HG03175 (cell line): ENCODE measurements around the gene KLHL1.

ENCODE experiments used
- ATAC-seq: cut with Tn5 transposase; IDR thresholded peaks from one replicate; pipeline ENCODE4 v1.9.1; 2021; ENCODE audit warnings: mild to moderate bottlenecking, moderate library complexity; ENCODE audit not compliant: unreplicated experiment

KLHL1 gene

GRCh38 chr13:69879936-69880335 is 228.3 kb downstream of the KLHL1 start:
- ATAC-seq, result no peak

- ATAC-seq, result no peak
Measured at GRCh38 chr13:69872321-69873047, 235.8 kb downstream of the KLHL1 start.

DNA sequence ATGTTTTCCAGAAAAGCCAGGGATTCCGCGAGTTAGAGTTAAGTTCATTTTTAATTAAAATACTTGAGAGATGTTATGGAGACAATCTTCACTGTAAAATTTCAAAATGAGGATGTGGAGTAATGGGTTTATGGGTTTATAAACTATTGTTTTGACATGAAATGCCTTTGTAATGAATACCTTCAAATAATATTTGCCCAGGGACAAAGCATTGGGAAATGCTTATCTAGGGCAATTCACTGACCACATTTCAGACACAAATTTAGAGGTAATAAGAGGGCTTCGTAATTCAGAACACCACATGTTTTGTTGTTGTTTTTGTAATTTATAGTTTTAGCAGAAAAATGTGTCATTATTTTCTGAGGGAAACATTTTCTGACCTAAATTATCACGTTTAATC is 241.7 kb downstream of the KLHL1 start:
- ATAC-seq, result no peak

DNA sequence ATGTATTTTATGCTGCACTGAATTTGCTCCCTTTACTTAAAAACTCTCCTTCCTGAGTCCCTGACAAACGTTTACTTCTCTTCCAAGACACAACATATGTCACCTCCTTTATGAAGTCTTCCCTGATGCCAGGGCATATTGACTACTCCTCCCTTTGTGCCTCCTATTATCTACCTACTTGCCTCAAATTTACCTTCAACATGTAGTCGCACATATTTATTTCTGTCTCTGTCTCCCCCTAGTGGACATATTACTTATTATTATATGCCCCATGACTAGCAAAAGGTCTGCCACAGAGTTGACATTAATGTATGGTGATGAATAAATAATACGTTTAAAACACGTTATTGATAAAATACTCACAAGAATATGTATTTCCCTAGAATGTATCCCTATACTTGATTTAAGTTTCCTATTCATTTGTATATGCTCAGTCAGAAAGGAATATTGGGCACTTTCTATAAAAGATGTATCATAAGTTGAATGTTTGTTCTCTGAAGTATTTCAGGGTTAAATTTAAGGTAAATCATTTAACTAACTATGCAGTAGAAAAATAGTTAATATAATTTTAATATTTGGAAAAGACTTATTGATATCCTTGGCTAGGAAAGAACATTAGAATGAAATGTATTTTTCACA is 250.9 kb downstream of the KLHL1 start:
- ATAC-seq, result peak; percentile 84

GRCh38 chr13:69856331-69856730 is 251.9 kb downstream of the KLHL1 start:
- no peak for ATAC-seq

GRCh38 chr13:69828527-69828926 is 279.7 kb downstream of the KLHL1 start:
- ATAC-seq, result no peak

GRCh38 chr13:69820180-69820579 is 288.1 kb downstream of the KLHL1 start:
- ATAC-seq, result no peak

- no peak for ATAC-seq
Measured at GRCh38 chr13:69817333-69817869, 290.9 kb downstream of the KLHL1 start.

- no peak for ATAC-seq
Measured at GRCh38 chr13:69809152-69809551, 299.1 kb downstream of the KLHL1 start.

DNA sequence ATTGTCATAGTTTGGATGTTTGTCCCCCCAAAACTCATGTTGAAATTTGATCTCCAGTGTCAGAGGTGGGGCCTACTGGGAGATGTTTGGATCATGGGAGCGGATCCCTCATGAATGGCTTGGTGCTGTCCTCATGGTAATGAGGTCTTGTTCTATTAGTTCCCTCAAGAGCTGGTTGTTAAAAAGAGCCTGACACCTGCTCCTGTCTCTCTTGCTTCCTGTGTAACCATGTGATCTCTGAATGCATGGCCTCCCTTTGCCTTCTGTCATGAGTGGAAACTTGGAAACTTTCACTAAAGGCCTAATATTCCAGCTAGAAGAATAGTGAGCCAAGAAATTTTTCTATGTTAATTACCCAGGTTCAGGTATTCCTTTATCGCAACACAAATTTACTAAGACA is 312.0 kb downstream of the KLHL1 start:
- no peak for ATAC-seq

DNA sequence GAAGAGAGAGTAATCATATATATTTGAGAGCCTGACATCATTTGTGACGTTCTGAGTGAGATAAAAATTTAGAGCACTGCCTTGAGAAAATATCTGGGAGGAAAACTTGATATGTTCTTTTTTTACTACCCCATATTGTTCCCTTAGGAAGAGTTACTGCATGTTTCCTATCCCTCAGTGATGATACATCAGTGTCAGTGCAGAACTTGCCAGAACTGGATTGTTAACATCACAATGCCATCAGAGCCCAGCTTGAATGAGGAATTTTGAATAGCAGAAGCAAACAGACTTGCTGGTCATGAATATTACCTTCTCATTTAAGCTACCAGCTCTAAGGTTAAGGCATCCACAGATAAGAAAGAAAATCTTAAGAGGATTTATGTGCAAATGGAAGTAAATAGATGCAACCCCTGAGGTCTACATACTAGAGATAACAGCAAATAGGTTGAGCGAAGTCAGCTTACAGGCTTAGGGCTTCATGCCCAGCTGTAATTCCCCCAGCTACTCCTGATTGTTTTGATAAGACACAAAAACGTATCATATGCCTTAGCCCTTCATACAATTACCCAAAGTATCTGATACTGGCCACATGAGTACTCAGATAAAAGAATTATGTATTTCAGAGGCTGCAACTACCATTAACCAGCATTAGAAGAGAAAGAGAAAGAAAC is 314.3 kb downstream of the KLHL1 start:
- ATAC-seq, result no peak

- ATAC-seq, result no peak
Measured at GRCh38 chr13:69776937-69777336, 331.3 kb downstream of the KLHL1 start.

- ATAC-seq, result no peak
Measured at GRCh38 chr13:69769608-69770007, 338.6 kb downstream of the KLHL1 start.

- ATAC-seq, result no peak
Measured at GRCh38 chr13:69761581-69761980, 346.7 kb downstream of the KLHL1 start.

DNA sequence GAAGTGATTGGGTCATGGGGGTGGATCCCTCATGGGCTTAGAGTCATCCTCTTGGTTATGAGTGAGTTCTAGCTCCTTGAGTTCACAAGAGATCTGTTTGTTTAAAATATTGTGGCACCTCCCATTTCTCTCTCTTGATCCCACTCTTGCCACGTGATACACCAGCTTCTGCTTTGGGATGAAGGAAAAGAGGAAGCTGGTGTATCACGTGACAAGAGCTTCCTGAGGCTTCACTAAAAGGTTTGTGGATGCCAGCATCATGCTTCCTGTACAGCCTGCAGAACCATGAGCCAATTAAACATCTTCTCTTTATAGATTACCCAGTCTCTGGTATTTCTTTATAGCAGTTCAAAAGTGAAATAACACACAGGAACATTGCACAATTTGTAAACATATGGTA is 353.2 kb downstream of the KLHL1 start:
- ATAC-seq, result no peak

DNA sequence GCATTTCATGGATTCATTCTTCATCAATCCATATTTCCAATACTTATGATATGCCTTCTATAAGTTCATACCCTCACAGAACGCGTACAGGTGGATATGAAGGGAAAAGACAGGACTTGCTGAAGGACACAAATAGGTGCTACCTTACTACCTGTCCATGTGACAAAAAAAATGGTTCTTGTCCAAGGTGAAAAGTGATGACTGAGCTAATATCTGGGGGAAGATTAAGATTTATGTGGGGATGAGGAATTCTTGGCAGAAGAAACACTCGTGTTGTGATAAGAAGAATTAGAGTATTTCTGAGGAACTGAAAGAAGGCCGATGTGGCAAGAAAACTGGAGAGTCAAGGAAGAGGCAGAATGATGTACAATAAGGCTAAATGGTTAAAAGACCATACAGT is 357.0 kb downstream of the KLHL1 start:
- ATAC-seq, result no peak

- ATAC-seq, result no peak
Measured at GRCh38 chr13:69737129-69737935, 370.9 kb downstream of the KLHL1 start.

GRCh38 chr13:69721631-69722030 is 386.6 kb downstream of the KLHL1 start:
- ATAC-seq, result no peak

- ATAC-seq, result no peak
Measured at GRCh38 chr13:69720278-69720983, 387.8 kb downstream of the KLHL1 start.

- ATAC-seq, result no peak
Measured at GRCh38 chr13:69706807-69707206, 401.4 kb downstream of the KLHL1 start.
